VCaP (cell line): ENCODE measurements around the gene C2orf78.
A peak's percentile ranks its signal among the peaks of the same experiment; 100 is the strongest.
"Not testable (repeated sequence)": the region's sequence is repeated elsewhere in the genome, so short reads cannot be mapped to it uniquely, and the experiment has no call there.

Experiments
- H3K27ac ChIP-seq: fragments of 450-650 bp; 2 replicates; pipeline ENCODE4 v1.5.1; 2017
- CTCF ChIP-seq: fragments of 450-650 bp; conservative IDR thresholded peaks from 2 replicates; pipeline ENCODE4 v1.5.1; 2017; ENCODE audit warnings: mild to moderate bottlenecking, moderate library complexity

The C2orf78 gene, protein sequence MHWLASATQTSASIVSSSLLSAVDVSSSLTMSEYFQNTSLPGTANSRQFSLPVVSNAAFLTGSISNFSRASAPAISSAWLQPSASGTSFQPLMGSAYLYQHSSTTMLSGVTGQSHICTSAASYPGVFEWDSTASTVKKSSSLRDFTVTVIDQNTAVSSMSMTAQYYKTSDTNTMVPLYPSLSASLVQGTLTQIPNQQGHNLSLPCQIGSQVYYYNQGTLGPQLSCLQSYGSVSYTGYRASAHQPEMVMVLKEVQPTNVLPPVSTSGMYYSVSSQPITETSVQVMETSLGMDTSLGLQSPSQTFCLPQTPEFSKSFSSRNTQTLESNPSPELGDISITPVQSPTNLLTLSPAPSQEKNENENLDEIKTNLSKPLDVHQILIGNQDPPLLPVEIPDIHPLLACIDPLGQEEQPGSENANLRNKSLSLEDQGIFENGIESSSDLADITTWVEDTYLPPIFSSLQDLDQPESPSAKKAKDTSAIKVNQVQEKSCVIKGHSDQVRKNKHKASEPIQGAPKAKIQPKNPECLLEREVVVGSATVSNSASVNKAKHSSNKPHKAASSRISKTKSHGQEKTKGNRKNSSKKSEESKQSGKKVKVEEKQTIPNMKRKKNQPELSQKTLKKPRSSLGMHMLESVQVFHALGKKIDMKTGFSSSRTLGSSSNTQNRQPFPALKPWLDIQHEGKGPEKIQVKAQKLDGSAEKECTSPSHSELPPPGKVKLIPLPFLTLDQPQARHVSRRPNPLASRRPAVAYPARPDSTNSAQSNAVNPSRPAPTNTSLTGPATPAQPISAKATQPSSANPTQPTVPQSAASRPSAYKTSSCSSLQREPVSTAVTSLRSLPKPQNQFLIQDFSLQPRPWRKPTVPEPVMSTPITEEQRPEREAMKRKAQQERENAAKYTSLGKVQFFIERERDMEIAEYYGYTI

DNA sequence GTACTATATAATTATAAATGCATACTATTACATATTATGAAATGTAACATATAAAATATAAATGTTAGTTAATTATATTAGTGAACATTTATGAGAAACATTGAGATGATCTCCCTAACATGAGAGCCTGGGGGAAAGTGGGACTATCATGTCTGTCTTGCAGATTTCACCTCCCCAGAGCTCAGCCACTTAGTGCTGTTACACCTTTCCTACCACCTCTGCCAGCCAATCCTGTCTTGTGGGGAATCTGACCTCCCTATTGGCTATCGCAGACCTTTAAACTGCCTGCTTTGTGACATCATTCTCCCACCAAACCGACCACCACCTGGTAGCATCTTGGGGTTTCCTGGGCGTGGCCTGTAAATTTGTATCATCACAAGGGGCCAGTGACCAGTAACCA, at the start of gene C2orf78:
Gene C2orf78, plus strand, starts transcription at position 301 of the 400 bp plus-strand sequence. CDS start 127 bp downstream, outside the sequence.
- not testable (repeated sequence) for H3K27ac ChIP-seq

GRCh38 chr2:73736378-73736777, 47.6 kb upstream of the C2orf78 start:
- H3K27ac ChIP-seq: peak overlapping the region; percentile 73
- no peak for TF ChIP-seq CTCF

DNA sequence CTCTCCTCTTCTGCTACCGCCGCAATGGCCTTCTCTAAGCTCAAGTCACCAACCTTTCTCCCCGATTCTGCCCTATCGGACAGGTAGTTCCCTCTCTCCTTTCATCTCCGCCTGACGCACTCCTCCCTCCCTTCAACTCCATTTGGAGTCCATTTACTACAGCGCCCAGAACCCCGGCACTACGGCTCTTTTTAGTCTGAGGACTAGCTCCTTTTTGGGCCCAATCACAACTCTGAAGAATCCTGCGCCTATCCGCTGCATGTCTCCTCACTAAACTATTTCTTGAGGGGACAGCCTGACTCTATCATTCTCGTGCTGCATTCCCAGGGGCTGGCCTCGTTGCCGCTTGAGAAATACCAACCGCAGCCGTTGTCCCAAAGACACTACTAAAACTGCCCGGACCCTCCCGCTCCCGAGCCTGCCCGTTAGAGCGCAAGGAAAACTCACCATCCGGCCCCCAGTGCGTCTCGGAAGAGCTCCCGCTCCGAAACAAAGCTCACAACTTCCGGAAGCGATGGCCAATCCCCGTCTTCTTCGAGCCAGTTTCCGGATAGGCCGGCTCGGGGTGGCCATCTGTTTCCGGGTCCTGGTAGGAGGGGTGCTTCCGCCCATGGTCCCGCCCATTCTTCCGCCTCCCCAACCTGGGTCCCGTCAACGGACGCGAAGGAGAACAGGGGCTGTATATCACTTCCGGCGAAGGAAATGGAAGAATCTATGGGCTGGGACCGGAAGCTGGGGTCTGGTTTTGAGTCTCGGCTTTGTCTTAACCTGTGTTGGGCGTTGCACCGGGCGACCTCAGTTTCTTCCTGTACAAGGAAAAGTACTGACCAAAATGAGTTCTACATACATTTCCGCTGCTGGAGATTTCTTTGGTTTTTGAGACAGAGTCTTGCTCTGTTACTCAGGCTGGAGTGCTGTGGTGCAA, 46.9 kb upstream of the C2orf78 start, which contains the start of gene TPRKB:
Gene TPRKB, minus strand, starts transcription at position 491 of the 925 bp plus-strand sequence. CDS start 2,776 bp downstream, outside the sequence.
- peak within 1 kb of the TSS; percentile 73 for H3K27ac ChIP-seq
- TF ChIP-seq CTCF: no peak

DNA sequence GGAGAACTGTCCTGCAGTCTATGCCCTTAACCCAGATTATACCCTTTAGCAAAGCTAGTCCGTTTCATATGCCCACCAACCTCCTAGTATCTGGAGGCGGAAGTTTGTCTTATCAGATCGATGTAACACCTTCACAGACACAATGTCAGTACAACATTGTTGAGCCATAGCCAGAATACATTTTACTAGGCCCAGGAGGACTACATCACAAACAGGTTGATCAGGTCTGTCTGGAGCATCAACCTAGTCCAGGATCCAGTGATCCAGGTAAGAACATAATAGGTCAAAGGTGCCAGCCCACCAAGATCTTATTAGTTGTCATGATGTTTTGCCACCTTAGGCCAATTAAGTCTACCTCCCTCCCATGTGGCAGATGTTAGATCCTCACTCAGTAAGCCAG, 44.9 kb upstream of the C2orf78 start:
- TF ChIP-seq CTCF: no peak
- H3K27ac ChIP-seq: peak overlapping the region; percentile 52

GRCh38 chr2:73740767-73741166, 43.2 kb upstream of the C2orf78 start:
- no peak for TF ChIP-seq CTCF
- H3K27ac ChIP-seq: no peak overlapping the region

DNA sequence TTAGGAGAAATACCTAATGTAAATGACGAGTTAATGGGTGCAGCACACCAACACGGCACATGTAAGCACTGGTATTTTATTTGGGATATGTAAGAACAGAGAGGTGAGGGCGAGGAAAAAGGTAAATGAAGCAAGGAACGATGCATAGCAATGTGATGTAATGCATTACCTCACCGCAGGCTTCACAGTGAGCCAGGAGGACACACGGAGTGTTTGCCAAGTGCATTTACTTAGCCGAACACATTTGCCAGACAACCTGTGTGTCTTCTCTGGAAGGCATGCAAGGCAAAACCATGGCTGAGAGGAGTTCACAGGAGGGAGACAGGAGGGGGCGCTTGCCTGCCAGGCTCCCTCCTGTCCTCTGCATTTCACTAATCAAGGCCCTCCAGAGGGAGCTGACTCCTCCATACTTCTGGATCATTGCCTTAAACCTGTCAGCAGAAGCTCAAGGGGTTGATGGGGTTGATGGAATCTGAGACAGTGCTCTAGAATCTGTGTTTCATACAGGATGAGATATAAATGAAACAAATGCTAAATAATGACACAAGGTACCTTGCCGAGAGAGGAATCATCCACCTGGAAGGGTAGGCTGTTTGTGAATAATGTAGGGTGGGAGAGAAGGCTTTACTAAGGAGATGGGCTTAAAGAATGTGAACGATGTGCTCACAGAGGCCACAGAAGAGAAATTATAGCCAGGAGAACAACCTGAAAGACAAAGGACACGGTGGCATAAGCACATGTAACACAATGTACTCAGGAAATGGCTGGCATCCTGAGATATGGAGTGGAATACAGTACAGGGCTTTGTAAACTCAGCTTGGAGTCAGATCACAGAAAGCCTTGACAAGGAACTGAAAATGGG, 37.7 kb upstream of the C2orf78 start:
- no peak overlapping the region for H3K27ac ChIP-seq
- no peak for TF ChIP-seq CTCF

DNA sequence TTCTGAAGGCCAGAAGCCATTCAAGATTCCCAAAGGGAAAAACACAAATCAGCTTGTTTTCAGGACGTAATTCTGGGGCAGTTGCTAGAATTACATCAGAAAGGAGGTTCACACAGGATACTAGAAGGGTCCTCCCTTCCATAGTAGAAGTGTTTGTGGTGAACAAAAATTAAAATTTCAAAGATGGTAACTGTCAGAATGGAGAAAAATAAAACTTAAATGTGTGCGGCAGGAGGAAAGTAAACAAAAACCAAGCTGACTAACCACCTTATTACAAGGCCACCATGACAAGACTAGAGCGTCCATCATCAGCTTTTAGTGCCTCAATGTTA, 37.1 kb upstream of the C2orf78 start:
- TF ChIP-seq CTCF: no peak

More for the DNA sequence above, 37.1 kb upstream of the C2orf78 start:
- H3K27ac ChIP-seq: no peak overlapping the region
